Peyer's patch (tissue), 4 donors: Measurements from ENCODE around the gene KRT39. TPM values are rescaled to one million over a fixed set of nuclear protein-coding genes. Genes with fewer than 3 reads are reported as not detected.

Experiments
- DNase-seq, 3 donors: peaks; one replicate each; pipeline ENCODE4 v3.0.0-alpha.2; 2017 to 2019
- H3K27ac ChIP-seq, 4 donors: fragments of 200-600 bp; sonication (generic); one replicate each; pipeline ENCODE4 v1.5.1; 2016 to 2019
- H3K27me3 ChIP-seq, 2 donors: fragments of 200-600 bp; sonication (generic); one replicate each; pipeline ENCODE4 v1.5.1; 2019
- H3K36me3 ChIP-seq, 3 donors: fragments of 200-600 bp; sonication (generic); one replicate each; pipeline ENCODE4 v1.5.1; 2016 to 2019
- H3K4me1 ChIP-seq, 4 donors: fragments of 200-600 bp; sonication (generic); one replicate each; pipeline ENCODE4 v1.5.1; 2016 to 2019
- H3K4me3 ChIP-seq, 4 donors: fragments of 200-600 bp; sonication (generic); 1 replicate in 3 of 4; 2 replicates in 1 of 4; pipeline ENCODE4 v1.5.1; 2016 to 2019; ENCODE audit warnings: mild to moderate bottlenecking in 1 of 4
- H3K9me3 ChIP-seq, 4 donors: fragments of 200-600 bp; sonication (generic); one replicate each; pipeline ENCODE4 v1.5.1; 2016 to 2019; ENCODE audit warnings: mild to moderate bottlenecking in 1 of 4
- CTCF ChIP-seq, 6 experiments: fragments of 450-650 bp in 4 of 6; fragments of 200-600 bp in 2 of 6; sonication (generic) in 1 of 6; IDR thresholded peaks; one replicate each; pipeline ENCODE4 v1.5.1; 2017 to 2019; ENCODE audit warnings: antibody characterized with exemption in 6 of 6, mild to moderate bottlenecking in 3 of 6, moderate library complexity in 1 of 6
- POLR2A ChIP-seq, 2 donors: fragments of 450-650 bp; IDR thresholded peaks; one replicate each; pipeline ENCODE4 v1.5.1; 2017; ENCODE audit warnings: antibody characterized with exemption in 2 of 2, mild to moderate bottlenecking in 2 of 2, moderate library complexity in 2 of 2
- total RNA-seq, 4 donors: library from RNA; depleted of rRNA; stranded (reverse); fragments of >200 nt; gene quantifications; one replicate each; pipeline ENCODE4 v1.1.0, GENCODE V29; 2016

The KRT39 gene
- not detected for total RNA-seq

DNA sequence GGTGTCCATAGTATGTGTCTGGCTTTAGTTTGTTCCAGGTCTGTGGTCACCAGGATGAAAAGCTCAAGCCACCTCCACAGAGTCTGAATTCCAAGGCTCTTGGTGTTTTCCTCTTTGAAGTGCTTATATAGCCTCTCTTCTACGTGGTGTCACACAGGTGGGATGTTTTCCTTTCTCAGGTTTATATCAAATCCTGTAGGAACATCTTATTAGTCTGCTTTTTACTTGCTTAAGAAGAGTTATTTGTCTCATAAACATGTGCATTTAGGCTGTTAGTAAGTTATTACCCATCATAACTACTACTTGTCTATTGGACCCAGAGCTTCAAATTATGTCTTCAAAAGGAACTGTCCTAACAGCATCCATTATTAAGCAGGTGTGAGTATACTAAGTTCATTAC lies at the start of gene KRT39:
Gene KRT39 (minus strand): TSS at position 101 of the 400 bp plus-strand sequence. CDS start 92 bp downstream, at position 9.
- no peak within 1 kb of the TSS for H3K27ac ChIP-seq

DNA sequence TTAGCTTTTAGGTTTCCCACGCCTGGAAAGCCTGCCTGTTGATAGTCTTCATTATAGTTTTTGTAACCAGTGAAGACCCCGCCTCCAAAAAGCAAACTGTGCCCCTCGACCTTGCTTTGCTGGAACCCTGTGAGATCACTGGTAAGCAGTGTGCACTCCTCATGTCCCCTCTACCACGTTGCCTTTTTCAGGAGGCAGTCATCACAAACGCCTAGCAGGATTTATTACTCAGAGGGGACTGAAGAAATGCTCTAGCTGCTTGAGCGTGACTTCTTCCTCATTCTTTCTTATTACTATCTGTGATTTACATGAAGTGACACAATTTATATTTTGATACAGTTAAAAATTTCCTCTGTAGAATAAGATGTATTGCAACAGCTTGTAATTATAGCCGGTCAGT lies 48.7 kb upstream of the KRT39 start:
- H3K27ac ChIP-seq, result no peak overlapping the region
- H3K4me3 ChIP-seq, result no peak overlapping the region
- H3K9me3 ChIP-seq, result no peaks in the 10 kb centered on the region
- H3K36me3 ChIP-seq, result no peaks in the 10 kb centered on the region
- DNase-seq, result no peak
- H3K27me3 ChIP-seq, result no peaks in the 10 kb centered on the region
- TF ChIP-seq POLR2A (IDR thresholded peaks at IDR 0.05) (no peak), CTCF (IDR thresholded peaks at IDR 0.05) (no peak)
- no peaks in the 10 kb centered on the region for H3K4me1 ChIP-seq

More for the DNA sequence above, at the start of gene KRT39:
- Histone ChIP-seq H3K4me1 (no peaks in the 10 kb centered on the region), H3K27me3 (no peaks in the 10 kb centered on the region), H3K36me3 (no peaks in the 10 kb centered on the region), H3K9me3 (no peaks in the 10 kb centered on the region), H3K4me3 (no peak within 1 kb of the TSS)
- DNase-seq, result no peak
- no peak for TF ChIP-seq POLR2A (IDR thresholded peaks at IDR 0.05)
- no peak for TF ChIP-seq CTCF (IDR thresholded peaks at IDR 0.05)

DNA sequence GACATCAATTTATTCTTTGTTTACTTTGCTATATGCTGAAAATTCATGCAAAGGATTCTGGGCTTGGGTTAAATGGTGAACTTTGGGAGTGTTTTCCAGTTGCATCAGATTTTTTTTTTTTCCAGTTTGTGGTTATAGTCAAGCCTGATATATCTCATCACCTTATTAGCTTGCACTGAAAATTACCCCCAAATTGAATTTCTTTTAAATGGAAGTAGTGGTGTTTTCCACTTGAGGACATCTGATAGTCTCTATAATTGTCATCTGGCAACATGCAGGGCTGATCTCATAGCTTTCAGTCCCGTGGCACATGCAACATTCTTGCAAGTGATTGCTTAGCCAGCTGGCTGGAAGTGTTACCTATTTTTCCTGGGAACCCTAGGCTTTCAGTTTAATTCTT lies 46.9 kb upstream of the KRT39 start:
- no peak for TF ChIP-seq CTCF (IDR thresholded peaks at IDR 0.05)
- no peak for TF ChIP-seq POLR2A (IDR thresholded peaks at IDR 0.05)
- no peaks in the 10 kb centered on the region for H3K9me3 ChIP-seq
- DNase-seq, result no peak
- H3K4me1 ChIP-seq, result no peaks in the 10 kb centered on the region
- no peak overlapping the region for H3K4me3 ChIP-seq
- no peaks in the 10 kb centered on the region for H3K36me3 ChIP-seq
- no peaks in the 10 kb centered on the region for H3K27me3 ChIP-seq
- no peak overlapping the region for H3K27ac ChIP-seq

GRCh38 chr17:41013181-41013580 lies 46.4 kb upstream of the KRT39 start:
- H3K27me3 ChIP-seq, result no peaks in the 10 kb centered on the region

DNA sequence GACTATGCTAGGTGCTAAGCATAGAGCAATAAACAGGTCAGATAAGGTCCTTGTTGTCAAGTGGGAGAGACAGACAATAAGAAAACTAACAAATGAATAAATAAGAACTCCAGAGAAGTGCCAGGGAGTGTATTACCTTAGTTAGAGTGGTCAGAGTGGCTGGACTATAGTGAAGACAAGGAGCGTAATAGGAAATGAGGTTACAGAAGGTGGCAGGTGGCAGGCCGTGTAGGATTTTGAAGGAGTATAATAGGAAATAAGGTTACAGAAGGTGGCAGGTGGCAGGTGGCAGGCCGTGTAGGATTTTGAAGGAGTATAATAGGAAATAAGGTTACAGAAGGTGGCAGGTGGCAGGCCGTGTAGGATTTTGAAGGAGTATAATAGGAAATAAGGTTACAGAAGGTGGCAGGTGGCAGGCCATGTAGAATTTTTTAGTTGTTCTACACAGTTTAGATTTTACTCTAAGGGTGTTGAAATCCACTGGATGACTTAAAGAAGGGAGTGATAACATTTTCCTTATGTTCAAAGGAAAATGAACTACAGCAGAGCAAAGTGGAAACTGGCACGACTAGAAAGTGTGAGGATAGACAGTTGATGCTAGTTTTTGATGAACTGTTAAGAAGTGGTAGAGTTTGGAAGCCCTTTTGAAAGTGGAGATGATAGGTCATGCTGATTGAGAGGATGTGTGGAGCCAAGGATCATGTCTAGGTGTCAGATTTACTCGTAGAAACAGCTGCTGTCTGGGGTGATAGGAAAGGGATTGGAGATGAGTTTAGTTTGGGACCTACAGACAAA lies 45.8 kb upstream of the KRT39 start:
- DNase-seq, result no peak
- Histone ChIP-seq H3K27ac (no peak overlapping the region), H3K4me1 (no peaks in the 10 kb centered on the region), H3K27me3 (no peaks in the 10 kb centered on the region), H3K36me3 (no peaks in the 10 kb centered on the region), H3K9me3 (no peaks in the 10 kb centered on the region), H3K4me3 (no peak overlapping the region)
- TF ChIP-seq CTCF (IDR thresholded peaks at IDR 0.05) (no peak), POLR2A (IDR thresholded peaks at IDR 0.05) (no peak)

More at GRCh38 chr17:41013181-41013580, 46.4 kb upstream of the KRT39 start:
- TF ChIP-seq CTCF (IDR thresholded peaks at IDR 0.05), result no peak
- TF ChIP-seq POLR2A (IDR thresholded peaks at IDR 0.05), result no peak
- no peaks in the 10 kb centered on the region for H3K4me1 ChIP-seq
- no peak overlapping the region for H3K27ac ChIP-seq
- no peaks in the 10 kb centered on the region for H3K36me3 ChIP-seq
- no peak overlapping the region for H3K4me3 ChIP-seq
- H3K9me3 ChIP-seq, result no peaks in the 10 kb centered on the region
- DNase-seq, result no peak
